Umbilical cord (tissue), 2 donors: ENCODE data around the gene ITIH1. TPM values are rescaled to one million over a fixed set of nuclear protein-coding genes. Genes with fewer than 3 reads are reported as not detected.

Source experiments
- DNase-seq: peaks from one replicate; pipeline ENCODE4 v3.0.0-alpha.2; 2015; ENCODE audit warnings: low spot score
- total RNA-seq: library from RNA; depleted of rRNA; stranded (reverse); fragments of >200 nt; gene quantifications from one replicate; pipeline ENCODE4 v1.2.3, GENCODE V29; 2014; ENCODE audit warnings: low replicate concordance; ENCODE audit not compliant: insufficient read depth

The ITIH1 gene
- total RNA-seq, 1 donor from 2014 or later, result 1.2 TPM

DNA sequence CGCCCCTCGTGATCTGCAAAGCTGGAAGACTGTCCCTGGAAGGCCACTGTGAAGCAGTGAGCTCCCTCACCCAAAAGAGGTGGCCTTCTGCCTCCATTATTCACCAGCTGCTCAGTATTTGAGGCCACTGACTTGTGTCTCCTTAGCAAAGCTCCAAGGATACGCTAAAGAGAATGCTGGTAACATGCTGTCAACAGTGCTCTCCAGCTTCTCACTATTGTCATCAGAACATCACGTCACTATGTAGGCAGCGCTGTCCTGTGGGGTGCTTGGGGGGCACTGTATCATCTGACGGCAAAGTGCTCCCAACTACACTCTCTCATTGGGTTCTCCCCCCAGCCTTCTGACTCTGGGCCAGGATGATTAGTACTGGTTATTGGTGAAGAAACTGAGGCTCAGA is 38.8 kb downstream of the ITIH1 start:
- DNase-seq, result no peak

DNA sequence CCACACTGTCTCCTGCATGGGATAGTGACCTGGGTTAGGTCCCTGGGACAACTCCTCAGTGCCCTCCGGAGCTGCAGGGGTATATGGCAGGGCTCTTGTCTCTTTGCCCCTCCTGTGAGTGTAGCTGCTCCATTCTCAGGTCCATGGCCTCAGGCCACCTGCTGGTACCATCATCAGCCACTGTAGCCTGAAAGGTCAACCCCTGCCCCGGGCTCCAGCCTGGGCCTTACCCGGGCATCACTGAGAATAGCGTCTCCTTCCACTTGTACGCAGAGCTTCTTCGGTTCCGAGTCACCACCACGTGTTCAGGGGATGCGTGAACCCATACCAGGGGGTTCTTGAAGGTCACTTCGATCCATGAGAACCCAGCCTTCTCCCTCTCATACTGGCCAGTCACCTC is 39.3 kb downstream of the ITIH1 start:
- no peak for DNase-seq

DNA sequence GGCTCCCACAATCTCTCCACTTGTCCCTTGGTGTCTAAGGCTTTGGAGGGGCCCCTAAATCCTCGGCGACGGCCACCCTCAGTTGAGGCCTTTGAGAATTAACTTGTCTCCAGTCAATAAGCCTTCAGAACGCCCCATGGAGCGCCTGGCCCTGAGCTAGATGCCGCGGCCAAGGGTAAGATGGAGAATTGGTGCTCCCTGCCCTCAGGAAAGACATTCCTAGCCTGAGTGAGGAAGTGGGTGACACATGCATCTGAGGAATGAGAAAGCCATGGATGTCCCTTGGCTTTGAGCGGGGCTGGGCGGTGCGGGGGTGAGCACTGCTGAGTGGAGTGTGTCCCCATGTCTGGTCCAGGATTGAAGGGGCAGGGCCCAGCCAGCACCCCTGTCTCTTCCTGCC is 39.8 kb downstream of the ITIH1 start:
- DNase-seq, result no peak

DNA sequence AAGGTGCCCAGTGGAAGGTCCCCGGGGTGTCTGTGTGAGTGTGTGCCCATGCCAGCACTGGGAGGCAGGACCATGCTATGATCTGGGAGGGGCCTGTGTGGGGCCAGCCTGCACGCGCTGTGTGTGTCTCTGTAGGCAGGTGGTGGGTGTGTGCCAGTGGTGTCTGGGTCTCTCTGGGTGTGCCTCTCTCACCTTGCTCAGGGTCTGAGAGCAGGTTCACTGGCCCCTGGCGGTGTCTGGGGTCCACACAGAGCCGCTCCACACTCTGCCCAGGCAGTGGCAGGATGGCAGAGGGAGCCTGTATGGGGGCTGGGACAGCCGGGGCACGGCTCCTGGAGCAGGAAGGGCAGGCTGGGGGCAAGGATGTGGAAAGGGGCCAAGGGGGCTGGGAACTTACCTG is 40.5 kb downstream of the ITIH1 start:
- DNase-seq, result no peak

DNA sequence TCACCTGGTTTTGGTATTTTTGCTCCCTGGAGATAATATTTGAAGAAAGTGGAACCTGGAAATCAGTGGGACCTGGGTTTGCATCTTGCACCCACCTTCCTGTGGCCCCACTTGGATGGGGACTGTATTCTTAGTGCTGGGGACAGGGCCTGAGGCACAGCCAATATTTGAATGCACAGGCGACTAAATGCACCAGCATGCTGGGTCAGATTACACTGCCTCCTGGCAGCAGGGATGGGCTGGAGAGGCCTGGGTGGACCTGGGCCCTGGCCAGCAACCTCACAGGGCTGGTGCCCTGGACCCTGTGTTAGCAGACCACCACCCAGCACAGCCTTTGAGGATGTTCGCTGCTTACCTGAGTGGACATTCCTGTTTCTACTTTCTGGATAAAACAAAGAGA is 42.5 kb downstream of the ITIH1 start:
- no peak for DNase-seq

DNA sequence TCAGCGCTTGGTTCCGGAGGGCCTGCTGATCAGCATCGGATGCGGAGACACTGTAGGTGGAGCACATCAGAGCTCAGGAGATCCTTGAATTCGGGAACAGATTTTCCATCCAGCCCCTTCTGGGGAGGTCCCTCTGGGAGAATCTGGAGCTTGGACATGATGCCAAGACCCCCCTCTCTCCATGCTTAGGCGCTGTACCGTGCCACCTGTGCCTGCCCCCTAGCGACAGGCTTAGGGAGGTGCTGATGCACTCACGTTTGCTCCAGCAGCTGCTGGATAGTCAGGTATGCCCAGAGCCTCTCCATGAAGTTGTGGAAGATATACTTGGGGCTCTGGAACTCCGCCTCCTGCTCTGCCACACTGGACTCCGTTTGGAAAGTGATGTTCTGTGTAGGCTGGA is 43.3 kb downstream of the ITIH1 start:
- DNase-seq, result no peak

DNA sequence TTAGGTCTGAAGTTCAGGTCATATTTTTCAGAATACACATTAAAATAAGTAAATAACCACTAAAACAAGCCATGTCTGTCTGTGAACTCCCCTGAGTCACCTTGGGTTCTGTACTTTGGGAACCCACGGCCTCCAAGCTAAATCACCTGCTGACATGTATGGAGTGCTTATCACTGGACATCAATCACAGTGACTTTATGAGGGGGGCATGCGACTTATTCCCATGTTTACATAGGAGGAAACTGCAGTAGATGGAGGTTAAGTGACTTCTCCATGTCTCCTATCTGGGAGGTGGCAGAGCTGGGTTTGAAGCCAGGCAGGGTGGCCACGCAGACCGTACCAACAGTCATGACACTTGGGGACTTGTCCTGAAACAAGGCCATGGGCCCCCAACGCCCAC is 45.0 kb downstream of the ITIH1 start:
- DNase-seq, result no peak

DNA sequence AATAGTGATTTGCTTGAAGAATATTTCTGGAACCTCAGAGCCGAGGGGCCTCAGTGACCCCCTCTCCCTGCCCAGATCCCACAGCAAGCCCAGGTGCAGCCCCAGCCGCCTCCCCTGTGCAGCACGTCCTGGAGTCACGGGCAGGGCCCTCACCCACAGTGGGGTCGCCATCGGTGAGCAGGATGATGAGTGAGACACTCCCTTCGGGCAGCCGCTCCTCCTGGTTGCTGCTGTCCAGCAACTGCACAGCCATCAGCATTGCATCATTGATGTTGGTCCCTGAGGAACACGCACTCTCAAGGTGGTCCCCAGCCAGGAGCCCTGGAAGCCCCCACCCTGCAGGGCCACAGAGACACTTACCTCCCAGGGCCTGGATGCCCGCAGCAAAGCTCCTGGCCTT is 46.6 kb downstream of the ITIH1 start:
- DNase-seq, result no peak

DNA sequence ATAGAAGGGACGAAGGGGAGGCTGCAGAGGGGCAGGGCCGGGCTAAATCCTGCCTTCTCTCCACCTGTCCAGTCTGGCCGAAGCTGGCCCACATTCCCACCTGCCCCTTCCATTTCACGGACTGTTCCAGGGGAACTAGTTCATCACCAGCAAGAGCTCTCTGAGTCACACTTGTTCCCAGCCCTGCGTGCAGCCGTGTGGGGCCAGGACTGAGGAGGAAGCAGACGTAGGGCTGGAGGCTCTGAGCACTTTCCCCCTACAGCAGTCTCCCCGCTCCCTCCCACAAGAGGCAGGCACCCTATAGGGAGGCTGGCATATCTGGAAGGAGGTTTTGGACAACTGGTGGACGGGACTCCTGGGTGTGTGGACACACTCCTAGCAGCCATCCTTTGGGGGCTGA is 50.0 kb downstream of the ITIH1 start:
- no peak for DNase-seq

DNA sequence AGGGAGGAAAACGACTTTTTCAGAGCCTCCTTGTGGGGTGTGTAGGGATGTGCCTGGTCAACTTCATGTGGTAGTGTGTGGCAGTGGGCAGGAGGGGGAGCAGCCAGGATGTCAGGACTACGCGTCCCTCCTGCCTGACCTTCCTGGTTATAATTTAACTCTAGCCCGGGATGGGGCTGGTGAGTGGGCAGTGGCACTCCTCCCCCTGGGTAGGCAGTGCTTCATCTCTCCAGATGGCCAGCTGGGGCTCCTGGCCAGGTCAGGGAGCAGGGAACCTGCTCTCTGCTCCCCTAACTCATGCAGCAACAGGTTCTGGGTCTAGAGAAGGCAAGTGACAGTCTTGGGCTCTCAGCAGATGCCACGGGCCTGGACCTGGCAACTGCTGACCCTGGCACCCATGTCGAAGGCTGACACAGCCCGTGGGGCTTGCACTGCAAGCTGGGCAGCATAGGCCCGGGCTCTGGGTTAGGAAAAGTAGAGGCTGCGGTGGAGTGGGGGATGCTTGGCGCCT is 50.5 kb downstream of the ITIH1 start:
- DNase-seq, result no peak

DNA sequence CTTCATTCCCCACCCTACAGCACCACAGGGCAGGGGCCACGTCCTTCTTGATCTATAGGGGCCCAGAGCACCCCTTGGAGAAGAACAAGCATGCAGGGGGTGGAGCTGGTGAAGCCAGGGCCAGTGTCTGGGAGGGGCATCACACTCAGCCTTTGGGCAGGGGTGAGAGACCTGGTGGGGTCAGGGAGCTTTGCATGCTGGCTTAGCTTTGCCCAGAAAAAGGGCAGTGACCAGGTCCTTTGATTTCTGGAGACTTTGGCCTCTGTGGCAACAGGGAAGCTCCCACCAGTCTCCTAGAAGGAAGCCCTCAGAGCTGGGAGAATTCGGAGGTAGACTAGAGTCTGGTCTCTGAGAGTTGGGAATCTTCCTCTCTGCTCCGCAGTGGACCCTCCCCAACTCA is 52.1 kb downstream of the ITIH1 start:
- no peak for DNase-seq

DNA sequence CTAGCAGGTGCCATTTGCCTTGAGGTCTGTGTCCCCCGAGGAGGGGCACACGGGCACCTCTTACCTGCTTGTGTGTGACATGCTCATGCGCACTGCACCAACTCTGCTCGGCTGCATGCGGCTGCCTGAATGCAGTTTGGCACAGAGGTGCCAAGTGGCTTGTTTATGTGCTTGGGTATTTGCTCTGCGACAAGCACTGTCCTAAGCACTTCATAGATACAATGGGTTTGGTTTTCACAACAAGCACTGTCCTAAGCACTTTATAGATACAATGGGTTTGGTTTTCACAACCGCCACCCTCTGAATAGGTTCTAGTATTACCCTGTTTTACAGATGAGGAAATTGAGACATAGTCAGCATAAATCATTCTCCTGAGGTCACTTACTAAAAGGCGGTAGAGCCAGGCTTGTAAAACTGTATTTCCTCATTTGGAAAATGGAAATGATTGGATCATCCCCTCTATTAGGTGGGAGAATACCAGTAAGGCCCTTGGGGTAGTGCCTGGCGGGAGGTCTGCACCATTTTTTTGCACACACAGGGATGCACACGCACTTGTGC is 52.6 kb downstream of the ITIH1 start:
- DNase-seq, result no peak

DNA sequence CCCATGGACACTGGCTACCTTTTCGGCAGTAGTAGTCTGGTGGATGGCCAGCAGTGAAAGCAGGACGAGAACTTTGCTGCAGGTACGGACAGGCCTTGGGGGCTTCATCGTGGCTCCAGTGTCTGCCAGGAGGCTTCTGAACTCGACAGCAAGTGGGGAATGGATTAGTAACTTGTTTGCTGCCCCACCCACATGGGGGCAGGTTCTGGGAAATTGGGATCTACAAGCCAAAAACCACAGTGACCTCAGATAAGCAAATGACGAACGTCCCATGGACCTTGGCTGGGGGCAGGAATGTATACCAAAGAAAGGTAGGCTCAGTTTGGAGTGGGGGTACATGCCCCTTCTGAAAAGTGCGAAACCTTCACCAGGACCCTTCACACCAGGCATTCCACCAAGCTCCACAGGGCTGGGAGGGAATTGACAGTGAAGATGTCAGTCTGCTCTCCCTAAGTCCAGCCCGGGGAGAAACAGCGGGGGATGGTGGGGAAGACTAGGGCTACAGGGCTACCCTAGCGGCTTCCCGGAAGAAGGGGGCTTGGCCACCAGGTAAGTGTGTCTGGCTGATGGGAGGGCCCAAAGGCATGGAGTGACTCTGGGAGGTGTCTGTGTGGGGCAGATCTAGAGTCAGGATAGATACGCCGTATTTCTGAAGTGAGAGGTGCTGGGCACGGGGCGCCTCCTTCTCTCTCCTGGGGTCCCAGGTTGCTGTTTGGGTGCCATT is 53.3 kb downstream of the ITIH1 start, which contains the start of gene ITIH4:
TSS of gene ITIH4 (minus strand) at position 138 of the 724 bp plus-strand sequence. CDS start at position 108, 30 bp downstream.
- DNase-seq, result no peak

DNA sequence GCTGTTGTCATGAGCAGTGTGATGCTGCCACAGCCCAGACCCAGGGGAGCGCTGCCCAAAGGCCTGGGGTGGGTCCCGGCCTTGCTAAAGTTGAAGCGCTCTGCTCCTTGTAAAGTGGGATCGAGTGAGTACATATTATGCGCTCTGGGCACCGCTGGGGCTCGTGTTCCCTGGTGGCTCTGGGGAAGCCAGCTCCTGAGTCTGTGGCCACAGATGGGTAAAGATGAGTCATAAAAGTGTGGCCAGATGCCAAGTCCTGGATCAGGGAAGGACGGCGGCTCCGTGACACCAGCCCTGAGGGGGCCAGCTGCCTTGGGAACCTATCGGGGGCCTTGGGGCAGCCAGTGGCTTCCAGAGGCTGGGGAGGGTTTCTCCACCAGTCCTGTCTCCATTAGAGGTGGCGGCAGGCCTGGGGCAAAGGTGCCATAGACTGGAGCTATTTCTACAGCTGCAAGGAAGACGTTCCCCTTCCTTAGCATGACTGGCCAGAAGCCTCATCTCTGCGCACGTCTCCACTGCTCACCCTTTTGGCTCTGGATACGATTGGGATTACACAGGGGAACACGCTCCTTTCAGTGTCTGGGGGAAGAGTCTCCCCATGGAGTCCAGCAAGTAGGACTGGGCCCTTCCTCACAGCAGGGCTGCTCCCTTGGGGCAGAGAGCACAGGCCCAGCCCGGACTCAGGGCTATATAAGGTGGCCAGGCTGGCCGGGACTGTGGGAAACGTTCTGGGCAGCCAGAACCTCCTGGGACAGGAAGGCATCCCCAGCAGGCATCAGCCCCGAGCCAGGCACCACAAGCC is 54.3 kb downstream of the ITIH1 start:
- DNase-seq, result peak; percentile 44

DNA sequence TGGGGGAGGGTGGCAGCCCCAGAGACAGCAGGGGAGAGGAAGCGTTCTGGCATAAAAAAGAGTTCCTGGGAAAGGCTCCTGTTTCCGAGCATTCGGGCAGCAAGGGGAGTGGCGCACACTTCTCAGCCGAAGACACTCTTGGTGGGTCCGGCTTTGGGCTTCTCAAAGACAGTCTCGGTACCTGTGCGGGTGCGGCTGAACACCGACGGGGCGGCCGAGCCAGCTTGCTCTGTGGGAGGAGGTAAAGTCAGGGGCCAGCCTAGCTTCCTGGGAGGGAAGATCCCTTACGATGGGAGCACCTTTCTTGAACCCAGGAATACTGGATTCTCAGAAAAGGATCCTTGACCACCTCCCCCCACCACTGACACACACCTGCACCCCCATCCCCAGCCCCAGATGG is 55.8 kb downstream of the ITIH1 start:
- DNase-seq, result no peak

DNA sequence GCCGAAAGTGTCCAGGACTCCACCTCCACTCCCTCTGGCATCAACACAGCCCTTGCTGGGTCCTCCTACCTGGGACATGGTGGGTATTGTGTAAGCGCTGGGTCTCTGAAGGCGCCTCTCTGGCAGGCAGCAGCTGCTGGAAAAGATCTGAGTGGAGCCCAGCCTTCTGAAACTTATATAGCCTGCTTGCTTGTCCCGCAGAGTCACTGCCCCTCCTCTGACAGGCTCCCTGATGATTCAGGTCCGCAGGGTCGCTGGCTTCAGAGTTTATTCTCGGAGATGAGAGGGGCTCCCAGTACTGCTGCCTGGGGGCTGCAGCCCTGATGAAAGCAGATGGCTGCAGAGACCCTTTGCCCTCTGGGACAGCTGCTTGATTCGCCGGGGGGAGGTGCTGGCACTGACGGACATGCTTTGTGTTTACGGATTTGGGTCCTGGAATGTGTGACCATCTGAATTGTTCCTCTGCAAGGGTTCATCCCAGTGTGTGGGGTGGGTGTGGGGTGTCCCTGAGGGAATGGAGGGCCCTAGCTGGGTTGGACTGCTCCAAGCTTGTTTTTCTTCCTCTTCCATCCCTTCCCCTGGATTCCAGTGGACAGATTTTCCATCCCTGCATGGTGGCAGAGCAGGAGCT is 57.6 kb downstream of the ITIH1 start, which contains the start of gene MUSTN1:
TSS of gene MUSTN1 (minus strand) at position 149 of the 631 bp plus-strand sequence. CDS start at position 78, 71 bp downstream.
- DNase-seq, result peak; percentile 36

DNA sequence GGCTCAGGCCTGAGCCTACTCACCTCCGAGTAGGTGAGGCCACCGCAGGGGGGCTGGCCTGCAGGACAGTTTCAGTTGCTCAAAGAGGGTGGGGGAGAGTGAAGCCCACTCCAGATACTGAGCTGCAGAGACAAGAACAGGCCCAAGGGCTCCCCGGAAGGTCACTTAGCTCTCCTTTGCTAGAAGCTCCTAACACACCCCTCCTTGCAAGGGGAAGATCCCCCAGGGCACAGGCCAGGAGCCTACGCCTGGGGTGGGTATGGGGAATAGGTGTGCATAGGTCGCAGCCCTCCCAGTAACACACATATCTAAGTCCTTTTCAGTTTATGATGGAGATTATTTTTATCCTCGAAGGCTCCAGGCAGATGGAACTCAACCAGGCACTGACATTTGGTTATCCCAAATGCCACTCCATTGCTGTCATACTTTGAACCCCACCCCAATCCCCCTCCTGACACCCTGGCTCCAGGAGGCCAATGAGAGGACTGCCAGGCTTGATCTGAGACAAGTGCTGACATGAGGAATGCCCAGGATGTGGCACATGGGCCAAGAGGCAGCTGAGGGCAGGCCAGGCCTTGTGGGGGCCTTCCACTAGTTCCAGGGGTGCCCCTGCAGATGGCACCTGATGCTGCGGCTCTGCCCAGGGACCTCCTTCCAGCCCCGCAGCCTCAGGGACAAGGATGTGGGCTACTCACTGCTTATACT is 58.5 kb downstream of the ITIH1 start:
- no peak for DNase-seq

DNA sequence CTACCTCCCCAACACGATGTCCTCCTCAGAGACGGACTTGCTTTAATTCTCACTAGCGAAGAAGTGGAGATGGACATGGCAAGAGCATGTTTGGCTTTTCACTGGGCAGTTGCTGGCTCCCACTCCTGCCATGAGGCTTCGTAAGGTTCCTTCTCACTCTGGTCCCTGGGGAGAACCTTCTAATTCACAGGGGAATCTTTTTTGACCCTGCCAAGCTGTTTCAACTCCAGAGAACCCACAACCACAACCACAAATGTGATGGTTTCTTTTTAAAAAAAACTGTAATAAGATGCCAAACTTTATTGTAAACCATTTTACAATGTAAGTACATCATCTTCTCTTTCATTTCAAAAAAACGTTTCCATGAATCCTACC is 59.1 kb downstream of the ITIH1 start:
- no peak for DNase-seq

DNA sequence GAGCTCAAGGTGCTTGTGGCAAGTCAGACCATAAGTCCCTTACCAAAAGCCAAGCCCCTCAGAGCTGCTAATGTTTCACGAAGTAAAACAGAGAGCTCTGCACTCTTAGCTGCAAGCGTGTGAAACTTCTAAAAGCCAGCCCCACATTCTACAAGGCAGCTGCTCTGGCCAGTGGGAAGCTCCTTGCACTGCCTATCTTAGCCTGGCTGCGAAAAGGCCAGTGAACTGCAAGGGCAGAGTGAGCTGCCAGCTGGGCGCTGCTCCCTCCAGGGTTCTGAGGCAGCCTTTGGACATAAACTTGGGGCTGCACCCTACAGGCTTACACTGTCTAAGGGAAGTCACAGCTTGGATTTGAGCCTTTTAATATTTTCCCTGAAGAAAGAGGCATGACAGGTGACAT is 59.6 kb downstream of the ITIH1 start:
- DNase-seq, result no peak

DNA sequence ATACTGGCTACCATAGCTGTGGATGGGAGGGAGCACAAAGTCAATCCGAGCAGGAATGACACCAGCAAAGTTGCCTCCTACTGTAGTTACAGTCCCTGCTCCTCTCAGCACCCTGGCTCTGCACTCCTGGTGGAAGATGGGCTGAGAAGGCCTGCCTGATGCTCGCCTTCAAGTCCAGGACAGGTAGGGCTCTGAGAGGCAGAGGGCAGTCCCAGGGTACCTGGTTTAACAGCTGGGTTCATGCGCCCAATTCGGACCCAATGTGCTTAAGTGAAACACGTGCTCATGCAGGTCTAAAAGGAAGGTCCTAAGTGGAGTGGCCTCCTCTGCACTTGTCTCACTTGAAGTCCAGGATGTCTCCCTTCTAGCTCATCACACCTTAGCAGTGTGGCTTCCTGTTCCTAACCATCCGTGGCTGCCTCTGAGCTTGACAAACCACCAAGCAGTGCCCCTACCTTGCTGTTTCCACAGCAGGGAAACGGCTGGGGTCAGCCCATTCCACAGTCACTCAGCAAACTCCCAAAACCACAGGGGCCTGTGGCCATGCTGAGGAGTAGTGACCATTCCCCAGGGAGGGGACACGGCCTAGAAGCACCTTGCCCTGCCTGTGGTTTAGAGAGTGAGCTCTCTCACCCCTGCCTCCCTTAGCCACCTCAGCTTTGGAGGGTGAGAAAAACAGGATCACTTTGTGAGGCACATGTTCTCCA is 61.3 kb downstream of the ITIH1 start:
- DNase-seq, result no peak

DNA sequence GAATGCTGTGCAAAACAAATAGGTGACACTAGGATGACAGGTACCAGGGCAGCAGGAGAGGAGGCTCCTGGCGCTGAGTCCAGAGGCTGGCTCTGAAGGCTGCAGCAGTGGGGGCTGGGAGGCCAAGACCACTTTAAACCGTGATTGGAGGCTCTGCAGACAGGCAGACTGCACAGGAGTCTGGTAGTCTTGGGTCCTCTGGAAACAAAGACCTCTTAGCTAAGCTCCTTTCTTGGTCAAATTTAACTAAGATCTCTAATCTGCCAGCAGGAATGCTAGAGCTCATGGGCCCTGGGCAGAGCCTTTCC is 61.8 kb downstream of the ITIH1 start:
- no peak for DNase-seq
